K562 (cell line): ENCODE results near the gene SND1. TPM values are rescaled to one million over a fixed set of nuclear protein-coding genes. Genes with fewer than 3 reads are reported as not detected.

Experiments
- ESRRB ChIP-seq: fragments of 250-450 bp; sonication (Bioruptor Pico); IDR thresholded peaks from 2 replicates; pipeline ENCODE4 v1.5.0; 2020; ENCODE audit warnings: mild to moderate bottlenecking, moderate library complexity, borderline replicate concordance
- GATA2 ChIP-seq: sonication (generic); formaldehyde crosslinking; IDR thresholded peaks from 2 replicates; pipeline ENCODE4 v1.4.0; 2020; ENCODE audit warnings: mild to moderate bottlenecking, missing genetic modification reagents
- IRF1 ChIP-seq: sonication (generic); formaldehyde crosslinking; IDR thresholded peaks from 2 replicates; pipeline ENCODE4 v1.8.0; 2022; ENCODE audit warnings: missing genetic modification reagents, mild to moderate bottlenecking, borderline replicate concordance
- JUND ChIP-seq, 2 experiments: IDR thresholded peaks; 2 replicates in 1 of 2; 3 replicates in 1 of 2; pipeline ENCODE4 v1.6.1; 2011; ENCODE audit warnings: borderline replicate concordance in 2 of 2, low read depth in 2 of 2, low read length in 2 of 2, improper control_type of control experiment in 1 of 2, missing biosample characterization in 1 of 2, missing genetic modification characterization in 1 of 2, missing genetic modification reagents in 1 of 2
- MAFK ChIP-seq: IDR thresholded peaks from 2 replicates; pipeline ENCODE4 v1.6.1; 2011; ENCODE audit warnings: low read length, improper control_type of control experiment
- MEF2A ChIP-seq: IDR thresholded peaks from 2 replicates; pipeline ENCODE4 v1.6.1; 2011; ENCODE audit warnings: low read depth, mild to moderate bottlenecking, low read length, moderate library complexity; ENCODE audit not compliant: control insufficient read depth
- MYBL2 ChIP-seq, 2 experiments: fragments of 450-650 bp in 1 of 2; sonication (generic) in 1 of 2; formaldehyde crosslinking in 1 of 2; IDR thresholded peaks; 2 replicates each; pipeline versions ENCODE4 v1.6.1 to v1.8.1; 2017 to 2022; ENCODE audit warnings: borderline replicate concordance in 1 of 2, inconsistent platforms in 1 of 2, low read depth in 1 of 2, mild to moderate bottlenecking in 1 of 2, missing genetic modification reagents in 1 of 2, moderate library complexity in 1 of 2
- MYC ChIP-seq, 2 experiments: fragments of 250-450 bp in 1 of 2; sonication (Bioruptor Pico) in 1 of 2; IDR thresholded peaks; 2 replicates each; pipeline versions ENCODE4 v1.5.1 to v1.6.1; 2012 to 2021; ENCODE audit warnings: low read depth in 2 of 2, borderline replicate concordance in 1 of 2, improper control_type of control experiment in 1 of 2, low read length in 1 of 2, mild to moderate bottlenecking in 1 of 2, moderate library complexity in 1 of 2
- NFATC3 ChIP-seq: fragments of 450-650 bp; IDR thresholded peaks from 2 replicates; pipeline ENCODE4 v1.6.1; 2017; ENCODE audit warnings: mild to moderate bottlenecking
- NFE2L1 ChIP-seq: fragments of 450-650 bp; IDR thresholded peaks from 2 replicates; pipeline ENCODE4 v1.6.1; 2016; ENCODE audit warnings: missing genetic modification characterization, low read depth, mild to moderate bottlenecking, missing compliant biosample characterization, moderate library complexity, borderline replicate concordance
- PHF21A ChIP-seq: fragments of 450-650 bp; IDR thresholded peaks from 2 replicates; pipeline ENCODE4 v1.6.1; 2017; ENCODE audit warnings: low read depth, borderline replicate concordance
- SOX6 ChIP-seq: fragments of 450-650 bp; IDR thresholded peaks from 2 replicates; pipeline ENCODE4 v1.6.1; 2014; ENCODE audit warnings: mild to moderate bottlenecking
- TAL1 ChIP-seq: fragments of 450-650 bp; IDR thresholded peaks from 2 replicates; pipeline ENCODE4 v1.6.1; 2016; ENCODE audit warnings: mild to moderate bottlenecking
- TSHZ1 ChIP-seq: fragments of 250-450 bp; sonication (Bioruptor Pico); IDR thresholded peaks from 2 replicates; pipeline ENCODE4 v1.4.0; 2020; ENCODE audit warnings: mild to moderate bottlenecking, moderate library complexity
- ZNF76 ChIP-seq: fragments of 250-450 bp; sonication (Bioruptor Pico); IDR thresholded peaks from 2 replicates; pipeline ENCODE4 v1.4.0; 2020; ENCODE audit warnings: mild to moderate bottlenecking, moderate library complexity, borderline replicate concordance
- ZSCAN32 ChIP-seq: fragments of 450-650 bp; formaldehyde crosslinking; IDR thresholded peaks from 2 replicates; pipeline ENCODE4 v1.4.0; 2020; ENCODE audit warnings: mild to moderate bottlenecking, moderate library complexity
- polyA plus RNA-seq, 8 experiments: library from polyadenylated mRNA; depleted of rRNA in 4 of 8; stranded (reverse) in 5 of 8; unstranded in 3 of 8; fragments of >200 nt; fragmentation: Nextera tagmentation in 2 of 8; fragmentation: Illumina TruSeq in 1 of 8; extraction: Ambion mirVana in 2 of 8; extraction: Trizol in 1 of 8; gene quantifications; 2 replicates each; pipeline versions ENCODE4 v1.2.1 to v1.2.3, GENCODE V29; 2011 to 2014; ENCODE audit warnings: inconsistent platforms in 1 of 8, missing spikeins in 1 of 8
- total RNA-seq, 7 experiments: library from RNA; depleted of rRNA in 6 of 7; stranded (reverse); fragments of >200 nt in 6 of 7; fragmentation: Illumina TruSeq in 2 of 7; extraction: Trizol in 2 of 7; gene quantifications; 2 replicates each; pipeline versions ENCODE4 v1.2.1 to v1.2.3, GENCODE V29; 2011 to 2021; ENCODE audit warnings: low replicate concordance in 1 of 7
- TF ChIP-seq, protein P1 (sequence below): fragments of 250-450 bp; sonication (Bioruptor Pico); IDR thresholded peaks from 2 replicates; pipeline ENCODE4 v1.5.0; 2022; ENCODE audit warnings: mild to moderate bottlenecking
- TF ChIP-seq, protein P2 (sequence below): sonication (generic); formaldehyde crosslinking; IDR thresholded peaks from 2 replicates; pipeline ENCODE4 v1.8.0; 2023; ENCODE audit warnings: mild to moderate bottlenecking, missing genetic modification reagents
- TF ChIP-seq, protein P3 (sequence below): fragments of 250-450 bp; sonication (Bioruptor Pico); IDR thresholded peaks from 2 replicates; pipeline ENCODE4 v1.8.0; 2021; ENCODE audit warnings: moderate library complexity, mild to moderate bottlenecking, inconsistent platforms

SND1 gene
- total and polyA plus RNA-seq, 9 of the 15 experiments (the other 6 are each of a cell fraction or from before 2014, with no cell fraction given), result 46.5 to 307 (median 191) TPM

DNA sequence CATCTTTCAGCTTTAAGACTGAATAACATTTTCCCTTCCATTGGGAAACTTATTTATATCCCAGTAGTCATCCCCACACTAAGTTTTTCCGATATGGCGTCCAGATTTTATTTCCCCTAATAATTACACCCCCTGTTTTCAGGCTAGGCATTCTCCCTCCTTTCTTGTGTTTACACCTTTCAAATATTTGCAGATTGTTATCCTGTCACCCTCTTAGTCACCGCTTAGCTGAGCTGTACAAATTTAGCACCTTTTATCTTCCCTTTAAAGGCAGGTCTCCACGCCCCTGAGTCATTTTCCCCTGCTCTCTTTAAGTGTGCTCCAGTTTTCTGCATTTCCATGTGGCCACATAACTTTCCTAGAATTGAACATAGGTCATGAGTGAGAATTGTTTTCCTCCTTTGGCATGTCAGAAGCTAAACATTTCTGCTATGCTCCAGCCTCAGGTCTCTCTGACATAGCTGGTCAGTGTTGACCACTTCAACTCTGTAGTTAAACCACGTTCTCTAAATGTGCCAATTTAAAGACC is 331.9 kb downstream of the SND1 start (continued):
- TF ChIP-seq, protein P1, sequence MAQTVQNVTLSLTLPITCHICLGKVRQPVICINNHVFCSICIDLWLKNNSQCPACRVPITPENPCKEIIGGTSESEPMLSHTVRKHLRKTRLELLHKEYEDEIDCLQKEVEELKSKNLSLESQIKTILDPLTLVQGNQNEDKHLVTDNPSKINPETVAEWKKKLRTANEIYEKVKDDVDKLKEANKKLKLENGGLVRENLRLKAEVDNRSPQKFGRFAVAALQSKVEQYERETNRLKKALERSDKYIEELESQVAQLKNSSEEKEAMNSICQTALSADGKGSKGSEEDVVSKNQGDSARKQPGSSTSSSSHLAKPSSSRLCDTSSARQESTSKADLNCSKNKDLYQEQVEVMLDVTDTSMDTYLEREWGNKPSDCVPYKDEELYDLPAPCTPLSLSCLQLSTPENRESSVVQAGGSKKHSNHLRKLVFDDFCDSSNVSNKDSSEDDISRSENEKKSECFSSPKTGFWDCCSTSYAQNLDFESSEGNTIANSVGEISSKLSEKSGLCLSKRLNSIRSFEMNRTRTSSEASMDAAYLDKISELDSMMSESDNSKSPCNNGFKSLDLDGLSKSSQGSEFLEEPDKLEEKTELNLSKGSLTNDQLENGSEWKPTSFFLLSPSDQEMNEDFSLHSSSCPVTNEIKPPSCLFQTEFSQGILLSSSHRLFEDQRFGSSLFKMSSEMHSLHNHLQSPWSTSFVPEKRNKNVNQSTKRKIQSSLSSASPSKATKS (CRISPR knock-in tag), result no peak
- peak; percentile 91 for TF ChIP-seq JUND (IDR thresholded peaks at IDR 0.05; ENCODE audit: borderline replicate concordance, low read depth, low read length)
- peak; percentile 94 for TF ChIP-seq JUND (tag; IDR thresholded peaks at IDR 0.05; ENCODE audit: borderline replicate concordance, low read depth, low read length)
- no peak for TF ChIP-seq ZSCAN32 (CRISPR knock-in tag)
- no peak for TF ChIP-seq TSHZ1 (CRISPR knock-in tag)
- TF ChIP-seq MYC (IDR thresholded peaks at IDR 0.05; ENCODE audit: low read depth, low read length), result peak; percentile 57; the same call in 1 of the 2 replicates
- TF ChIP-seq MYC (CRISPR knock-in tag; IDR thresholded peaks at IDR 0.05; ENCODE audit: borderline replicate concordance, low read depth), result no peak
- TF ChIP-seq MAFK, result no peak
- TF ChIP-seq, protein P2, sequence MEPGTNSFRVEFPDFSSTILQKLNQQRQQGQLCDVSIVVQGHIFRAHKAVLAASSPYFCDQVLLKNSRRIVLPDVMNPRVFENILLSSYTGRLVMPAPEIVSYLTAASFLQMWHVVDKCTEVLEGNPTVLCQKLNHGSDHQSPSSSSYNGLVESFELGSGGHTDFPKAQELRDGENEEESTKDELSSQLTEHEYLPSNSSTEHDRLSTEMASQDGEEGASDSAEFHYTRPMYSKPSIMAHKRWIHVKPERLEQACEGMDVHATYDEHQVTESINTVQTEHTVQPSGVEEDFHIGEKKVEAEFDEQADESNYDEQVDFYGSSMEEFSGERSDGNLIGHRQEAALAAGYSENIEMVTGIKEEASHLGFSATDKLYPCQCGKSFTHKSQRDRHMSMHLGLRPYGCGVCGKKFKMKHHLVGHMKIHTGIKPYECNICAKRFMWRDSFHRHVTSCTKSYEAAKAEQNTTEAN (CRISPR knock-in tag), result no peak
- TF ChIP-seq TAL1, result peak; percentile 43; the same call in 1 of the 2 replicates
- TF ChIP-seq, protein P3, sequence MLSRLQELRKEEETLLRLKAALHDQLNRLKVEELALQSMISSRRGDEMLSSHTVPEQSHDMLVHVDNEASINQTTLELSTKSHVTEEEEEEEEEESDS, result no peak
- TF ChIP-seq ESRRB (CRISPR knock-in tag), result no peak
- no peak for TF ChIP-seq NFE2L1
- TF ChIP-seq NFATC3, result no peak
- TF ChIP-seq MYBL2 (IDR thresholded peaks at IDR 0.05; ENCODE audit: low read depth), result no peak
- TF ChIP-seq MYBL2 (CRISPR knock-in tag; IDR thresholded peaks at IDR 0.05; ENCODE audit: borderline replicate concordance), result no peak
- TF ChIP-seq ZNF76 (CRISPR knock-in tag), result no peak
- TF ChIP-seq GATA2 (CRISPR knock-in tag), result peak; percentile 58; the same call in 1 of the 2 replicates
- no peak for TF ChIP-seq IRF1
- TF ChIP-seq PHF21A, result peak; percentile 55; the same call in 1 of the 2 replicates
- TF ChIP-seq SOX6, result peak; percentile 32; the same call in 1 of the 2 replicates
- peak; percentile 73 for TF ChIP-seq MEF2A
